Left ventricle myocardium inferior (tissue), 1 donor: ENCODE data around the gene MTMR6. TPM values are rescaled to one million over a fixed set of nuclear protein-coding genes. Genes with fewer than 3 reads are reported as not detected.

Source experiments
- DNase-seq: peaks from one replicate; pipeline ENCODE4 v3.0.0-alpha.2; 2020
- H3K27ac ChIP-seq: fragments of 200-600 bp; replicated peaks from 2 replicates; pipeline ENCODE4 v1.8.0; 2021
- H3K27me3 ChIP-seq: fragments of 200-600 bp; 2 replicates; pipeline ENCODE4 v1.8.0; 2021; ENCODE audit warnings: low read depth
- H3K36me3 ChIP-seq: fragments of 200-600 bp; 2 replicates; pipeline ENCODE4 v1.8.0; 2021
- H3K4me1 ChIP-seq: fragments of 200-600 bp; 2 replicates; pipeline ENCODE4 v1.8.0; 2021
- H3K4me3 ChIP-seq: fragments of 200-600 bp; 2 replicates; pipeline ENCODE4 v1.8.0; 2021; ENCODE audit warnings: mild to moderate bottlenecking, moderate library complexity
- H3K9me3 ChIP-seq: fragments of 200-600 bp; replicated peaks from 2 replicates; pipeline ENCODE4 v1.8.0; 2021
- CTCF ChIP-seq: fragments of 200-600 bp; IDR thresholded peaks from 2 replicates; pipeline ENCODE4 v1.8.0; 2021; ENCODE audit warnings: antibody characterized with exemption, mild to moderate bottlenecking, borderline replicate concordance
- intact Hi-C: fragments of 100-400 bp; cut with micrococcal nuclease; formaldehyde crosslinking; loops from one replicate; pipeline ENCODE4 v1.11.0; 2022
- total RNA-seq: library from RNA; stranded (reverse); fragmentation: NEBNext Ultra II Directional; extraction: Animal tissue kit (Norgen Biotek cat#: 25700); gene quantifications from one replicate; pipeline ENCODE4 v1.2.1, GENCODE V29; 2021
- donor health status: DM: no; HTN: yes; CAD: no; lungs with severe emphysema.

Gene MTMR6
- total RNA-seq, 1 donor from 2014 or later: 17.4 TPM

GRCh38 chr13:25276748-25277147 lies 10.5 kb downstream of the MTMR6 start:
- DNase-seq: no peak
- Histone ChIP-seq H3K9me3 (no peaks in the 10 kb centered on the region), H3K4me3 (no peak overlapping the region), H3K36me3 (peaks cover 23% of the 10 kb centered on the region), H3K27me3 (no peaks in the 10 kb centered on the region), H3K4me1 (peaks cover 7% of the 10 kb centered on the region), H3K27ac (no peak overlapping the region)
- TF ChIP-seq CTCF: no peak
- intact Hi-C loops: no loop called here

DNA sequence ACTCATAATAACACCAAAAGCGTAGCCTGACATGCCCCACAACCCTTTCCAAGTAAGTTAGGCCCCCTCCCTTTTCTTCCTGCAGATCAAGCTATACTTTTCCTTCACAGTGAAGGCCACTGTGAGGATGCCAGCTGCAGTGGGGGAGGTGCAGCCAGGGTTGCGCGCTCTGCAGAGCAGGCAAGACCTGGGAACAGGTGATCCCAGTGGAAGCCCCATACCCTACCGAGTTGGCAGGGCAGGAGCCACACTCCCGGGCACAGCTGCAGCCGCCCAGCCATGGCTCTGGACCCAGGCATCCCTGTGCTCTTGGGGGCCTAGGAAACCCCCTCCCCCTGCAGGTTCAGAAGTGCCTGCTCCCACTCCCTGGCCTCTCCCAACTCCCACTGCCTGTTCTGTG lies 18.7 kb downstream of the MTMR6 start:
- peaks cover 65% of the 10 kb centered on the region for H3K36me3 ChIP-seq
- intact Hi-C loops: no loop called here
- TF ChIP-seq CTCF: no peak
- no peak for DNase-seq
- H3K27ac ChIP-seq: no peak overlapping the region
- H3K4me3 ChIP-seq: no peak overlapping the region
- H3K4me1 ChIP-seq: no peaks in the 10 kb centered on the region
- H3K9me3 ChIP-seq: no peaks in the 10 kb centered on the region
- H3K27me3 ChIP-seq: no peaks in the 10 kb centered on the region

DNA sequence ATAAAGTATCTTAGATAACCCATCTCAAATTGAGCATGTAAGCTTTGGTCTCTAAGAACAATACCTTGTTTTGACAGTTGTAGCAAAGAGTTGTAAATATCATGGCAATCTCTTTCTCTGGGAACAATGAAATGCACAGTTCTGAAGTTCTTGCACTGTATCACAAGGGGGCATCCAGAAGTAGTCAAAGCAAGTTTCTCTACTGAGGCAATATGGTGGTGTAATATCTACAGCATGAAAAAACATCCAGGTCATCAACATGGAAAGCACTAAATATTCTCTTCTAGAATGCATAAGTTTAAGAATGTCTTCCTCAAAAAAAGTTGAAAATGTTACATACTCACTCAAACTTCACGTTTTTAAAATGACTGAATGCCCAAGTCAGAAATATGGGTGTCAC lies 19.6 kb downstream of the MTMR6 start:
- no peaks in the 10 kb centered on the region for H3K4me1 ChIP-seq
- H3K27me3 ChIP-seq: no peaks in the 10 kb centered on the region
- intact Hi-C loops: no loop called here
- TF ChIP-seq CTCF: peak; percentile 21
- peaks cover 65% of the 10 kb centered on the region for H3K36me3 ChIP-seq
- no peaks in the 10 kb centered on the region for H3K9me3 ChIP-seq
- no peak overlapping the region for H3K27ac ChIP-seq
- DNase-seq: no peak
- H3K4me3 ChIP-seq: no peak overlapping the region

DNA sequence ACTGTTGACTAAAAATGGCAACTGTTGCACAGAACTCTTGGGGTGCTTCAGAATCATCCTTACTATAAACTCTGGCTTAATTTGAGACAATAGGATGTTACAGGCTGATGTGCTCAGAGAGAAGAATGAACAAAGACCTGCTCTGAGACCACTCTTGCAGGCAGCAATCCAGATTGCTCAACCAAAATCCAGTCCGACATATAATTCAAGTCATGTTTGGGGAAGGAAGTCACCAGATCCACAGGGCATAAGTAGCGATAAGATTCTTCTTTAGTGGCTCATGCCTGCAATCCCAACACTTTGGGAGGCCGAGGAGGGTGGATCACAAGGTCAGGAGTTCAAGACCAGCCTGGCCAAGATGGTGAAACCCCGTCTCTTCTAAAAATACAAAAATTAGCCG lies 20.6 kb downstream of the MTMR6 start:
- Histone ChIP-seq H3K4me1 (no peaks in the 10 kb centered on the region), H3K36me3 (peaks cover 63% of the 10 kb centered on the region)

DNA sequence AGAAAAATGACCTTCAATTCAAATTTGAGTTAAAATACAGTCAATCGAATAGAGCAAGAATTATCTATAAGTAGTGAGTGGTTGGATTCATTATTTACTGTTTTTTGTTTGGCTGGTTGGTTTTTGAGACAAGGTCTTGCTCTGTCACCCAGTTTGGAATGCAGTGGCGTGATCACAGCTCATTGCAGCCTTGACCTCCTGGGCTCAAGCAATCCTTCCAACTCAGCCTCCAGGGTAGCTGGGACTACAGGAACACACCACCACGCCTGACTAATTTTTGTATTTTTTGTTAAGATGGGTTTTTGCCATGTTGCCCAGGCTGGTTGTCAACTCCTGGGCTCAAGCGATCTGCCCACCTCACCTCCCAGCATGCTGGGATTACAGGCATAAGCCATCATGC lies 25.0 kb downstream of the MTMR6 start:
- TF ChIP-seq CTCF: no peak
- Histone ChIP-seq H3K27ac (no peak overlapping the region), H3K27me3 (no peaks in the 10 kb centered on the region), H3K4me3 (no peak overlapping the region), H3K4me1 (no peaks in the 10 kb centered on the region), H3K9me3 (no peaks in the 10 kb centered on the region), H3K36me3 (peaks cover 96% of the 10 kb centered on the region)
- DNase-seq: no peak
- intact Hi-C loops: no loop called here

More for the DNA sequence above, 20.6 kb downstream of the MTMR6 start:
- intact Hi-C loops: no loop called here
- H3K27me3 ChIP-seq: no peaks in the 10 kb centered on the region
- H3K9me3 ChIP-seq: no peaks in the 10 kb centered on the region
- no peak for TF ChIP-seq CTCF
- DNase-seq: no peak
- no peak overlapping the region for H3K4me3 ChIP-seq
- no peak overlapping the region for H3K27ac ChIP-seq

- H3K36me3 ChIP-seq: peaks cover 90% of the 10 kb centered on the region
- H3K9me3 ChIP-seq: no peaks in the 10 kb centered on the region
- DNase-seq: no peak
- H3K4me3 ChIP-seq: no peak overlapping the region
- H3K4me1 ChIP-seq: no peaks in the 10 kb centered on the region
- no peak overlapping the region for H3K27ac ChIP-seq
- no peak for TF ChIP-seq CTCF
- intact Hi-C loops: no loop called here
- H3K27me3 ChIP-seq: no peaks in the 10 kb centered on the region
Measured at GRCh38 chr13:25253702-25254101, 33.6 kb downstream of the MTMR6 start.
